Embryonic facial prominence (tissue), 1 donor: ENCODE results near the gene TAPBPL.
"Not testable (repeated sequence)": the region's sequence is repeated elsewhere in the genome, so short reads cannot be mapped to it uniquely, and the experiment has no call there.

Experiments
- DNase-seq: peaks from one replicate; pipeline ENCODE4 v3.0.0-alpha.2; 2016; ENCODE audit errors: extremely low spot score

TAPBPL gene, protein sequence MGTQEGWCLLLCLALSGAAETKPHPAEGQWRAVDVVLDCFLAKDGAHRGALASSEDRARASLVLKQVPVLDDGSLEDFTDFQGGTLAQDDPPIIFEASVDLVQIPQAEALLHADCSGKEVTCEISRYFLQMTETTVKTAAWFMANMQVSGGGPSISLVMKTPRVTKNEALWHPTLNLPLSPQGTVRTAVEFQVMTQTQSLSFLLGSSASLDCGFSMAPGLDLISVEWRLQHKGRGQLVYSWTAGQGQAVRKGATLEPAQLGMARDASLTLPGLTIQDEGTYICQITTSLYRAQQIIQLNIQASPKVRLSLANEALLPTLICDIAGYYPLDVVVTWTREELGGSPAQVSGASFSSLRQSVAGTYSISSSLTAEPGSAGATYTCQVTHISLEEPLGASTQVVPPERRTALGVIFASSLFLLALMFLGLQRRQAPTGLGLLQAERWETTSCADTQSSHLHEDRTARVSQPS

DNA sequence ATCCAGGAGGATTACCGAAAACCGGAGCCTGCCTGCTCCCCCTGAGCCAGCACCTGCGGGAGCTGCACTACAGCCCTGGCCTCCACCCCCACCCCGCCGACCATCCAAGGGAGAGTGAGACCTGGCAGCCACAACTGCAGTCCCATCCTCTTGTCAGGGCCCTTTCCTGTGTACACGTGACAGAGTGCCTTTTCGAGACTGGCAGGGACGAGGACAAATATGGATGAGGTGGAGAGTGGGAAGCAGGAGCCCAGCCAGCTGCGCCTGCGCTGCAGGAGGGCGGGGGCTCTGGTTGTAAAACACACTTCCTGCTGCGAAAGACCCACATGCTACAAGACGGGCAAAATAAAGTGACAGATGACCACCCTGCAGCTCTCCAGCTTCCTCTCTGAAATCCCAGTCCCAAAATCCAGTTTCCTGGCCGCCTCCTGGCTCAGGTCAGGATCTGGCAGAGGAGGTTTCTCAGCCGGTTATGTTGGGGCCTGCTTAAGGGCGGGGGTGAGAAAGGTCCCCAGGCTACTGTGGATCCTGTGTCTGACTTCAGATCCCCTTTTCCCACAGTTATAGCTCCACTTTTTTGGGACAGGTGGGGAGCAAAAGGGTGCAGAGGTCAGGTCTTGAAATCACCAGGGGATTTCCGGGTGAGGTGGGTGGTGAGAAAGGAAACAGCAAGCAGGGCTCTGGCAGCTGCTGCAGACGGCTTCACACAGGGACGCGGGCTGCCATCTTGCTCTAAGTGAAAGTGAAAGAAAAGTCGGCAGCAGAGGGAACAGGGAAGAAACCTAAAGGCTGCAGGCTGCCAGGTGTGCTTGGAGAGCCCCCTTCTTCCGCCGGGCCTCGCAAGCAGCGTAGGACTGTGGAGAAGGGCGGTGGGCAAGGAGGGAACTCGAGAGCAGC is at the start of gene TAPBPL:
Gene TAPBPL (plus strand): TSS at position 695 of the 897 bp plus-strand sequence. CDS start 207 bp downstream, outside the sequence.
- peak; percentile 57 for DNase-seq

DNA sequence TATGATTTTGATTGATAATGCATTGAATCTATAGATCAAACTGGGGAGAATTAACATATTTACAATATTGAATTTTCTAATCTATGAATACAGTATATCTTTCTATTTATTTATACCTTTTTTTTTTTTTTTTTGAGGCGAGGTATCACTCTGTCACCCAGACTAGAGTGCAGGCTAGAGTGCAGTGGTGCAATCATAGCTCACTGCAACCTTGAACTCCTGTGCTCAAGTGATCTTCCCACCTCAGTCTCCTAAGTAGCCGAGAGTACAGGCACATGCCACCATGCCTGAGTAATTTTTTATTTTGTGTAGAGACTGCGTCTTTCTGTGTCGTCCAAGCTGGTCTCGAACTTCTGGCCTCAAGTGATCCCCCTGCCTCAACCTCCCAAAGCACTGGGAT is 47.5 kb upstream of the TAPBPL start:
- no peak for DNase-seq

DNA sequence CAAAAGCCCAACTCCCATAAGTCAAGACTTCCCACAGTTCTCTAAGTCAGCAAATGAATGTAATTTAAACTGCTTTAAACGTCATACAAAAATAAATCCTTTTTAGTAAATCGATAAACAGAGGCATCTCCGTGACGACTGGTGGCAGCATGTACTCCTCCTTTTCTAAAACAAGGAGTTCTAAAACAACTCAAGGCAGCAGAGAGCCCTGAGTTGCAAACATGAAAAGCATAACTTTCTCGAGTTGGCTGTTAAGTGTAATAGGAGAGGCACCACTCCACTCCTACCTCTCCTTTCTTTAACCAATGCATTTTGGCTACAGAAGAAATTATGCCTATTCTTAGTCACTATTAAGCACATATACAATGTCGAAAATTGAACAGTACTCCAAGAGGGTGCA is 45.9 kb upstream of the TAPBPL start:
- DNase-seq, result no peak

DNA sequence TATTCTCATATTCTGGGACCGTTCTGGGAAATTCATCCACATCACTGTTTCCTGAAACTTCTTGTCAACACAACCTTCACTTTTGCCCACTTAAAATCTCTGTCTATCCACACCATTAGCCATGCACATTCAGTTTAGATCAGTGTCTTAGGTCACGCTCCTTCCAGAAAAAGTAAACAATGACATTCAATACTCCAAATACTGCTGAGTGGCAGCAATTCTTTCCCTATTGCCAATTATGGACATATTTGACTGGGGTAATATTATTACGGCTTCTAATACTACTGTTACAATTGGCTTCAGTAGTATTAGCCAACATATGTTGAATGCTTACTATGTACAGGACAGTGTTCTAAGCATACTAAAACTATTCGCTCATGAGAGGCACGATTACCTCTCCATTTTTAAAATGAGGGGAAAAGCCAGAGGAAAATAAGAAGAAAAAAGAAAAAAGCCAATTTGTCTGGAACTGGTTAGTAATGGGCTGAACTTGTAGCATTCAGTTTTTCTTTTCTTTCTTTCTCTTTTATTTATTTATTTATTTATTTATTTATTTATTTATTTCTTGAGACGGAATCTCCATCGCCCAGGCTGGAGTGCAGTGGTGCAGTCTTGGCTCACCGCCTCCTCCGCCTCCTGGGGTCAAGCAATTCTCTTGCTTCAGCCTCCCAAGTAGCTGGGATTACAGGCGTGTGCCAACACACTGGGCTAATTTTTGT is 44.4 kb upstream of the TAPBPL start:
- DNase-seq, result no peak

DNA sequence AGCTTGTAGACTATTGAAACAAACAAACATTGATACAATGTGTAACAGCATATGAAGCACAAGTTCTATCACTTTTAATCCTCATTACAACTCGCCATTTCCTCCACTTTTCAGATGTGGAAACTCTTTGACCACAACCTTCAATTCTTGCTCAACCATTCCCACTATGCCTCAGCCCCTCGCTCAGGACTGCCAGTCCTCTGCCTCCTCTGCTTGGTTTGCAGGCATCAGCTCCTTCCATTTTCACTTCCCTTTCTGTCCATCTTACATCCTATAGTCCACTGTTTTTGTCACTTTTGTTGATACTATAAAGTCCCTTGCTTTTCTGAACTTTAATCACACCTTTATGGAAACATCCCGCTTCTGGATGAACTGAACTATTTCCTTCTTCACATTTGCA is 35.2 kb upstream of the TAPBPL start:
- DNase-seq, result no peak

DNA sequence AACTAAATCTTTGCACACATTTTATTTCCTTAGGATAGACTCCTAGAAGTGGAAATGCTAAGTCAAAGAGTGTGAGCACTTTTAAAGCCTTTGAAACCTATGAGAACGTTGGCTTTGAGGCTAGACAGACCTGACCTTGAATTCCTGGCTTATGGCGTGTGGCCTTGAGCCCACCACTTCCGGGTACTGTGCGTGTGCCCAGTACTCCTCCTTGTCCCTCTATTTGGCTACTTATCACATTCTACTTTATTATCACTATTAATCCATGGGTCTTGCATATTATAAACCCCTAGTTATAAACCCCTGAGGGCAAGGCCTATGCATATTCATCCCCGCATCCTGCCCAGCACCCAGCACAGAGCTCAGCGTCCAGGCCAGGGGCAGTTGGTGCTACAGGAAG is 33.0 kb upstream of the TAPBPL start:
- DNase-seq, result no peak

DNA sequence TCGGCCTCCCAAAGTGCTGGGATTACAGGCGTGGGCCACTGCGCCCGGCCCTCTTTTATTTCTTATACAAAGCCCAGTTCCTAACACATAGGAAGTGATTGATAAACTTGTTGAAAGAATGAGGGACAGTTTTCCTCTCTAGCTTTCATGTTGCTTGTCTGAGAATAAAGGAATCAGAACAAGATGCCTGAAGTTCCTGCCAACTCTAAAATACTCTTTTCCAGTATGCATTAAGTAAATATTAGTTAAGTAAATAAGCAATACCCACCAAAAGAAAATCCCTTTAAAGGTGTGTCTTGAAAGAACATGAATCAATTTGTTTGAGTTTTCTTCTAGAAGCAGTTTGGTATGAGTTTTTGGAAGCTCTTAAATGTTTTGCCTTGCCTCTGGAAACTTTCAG is 31.5 kb upstream of the TAPBPL start:
- DNase-seq, result no peak

DNA sequence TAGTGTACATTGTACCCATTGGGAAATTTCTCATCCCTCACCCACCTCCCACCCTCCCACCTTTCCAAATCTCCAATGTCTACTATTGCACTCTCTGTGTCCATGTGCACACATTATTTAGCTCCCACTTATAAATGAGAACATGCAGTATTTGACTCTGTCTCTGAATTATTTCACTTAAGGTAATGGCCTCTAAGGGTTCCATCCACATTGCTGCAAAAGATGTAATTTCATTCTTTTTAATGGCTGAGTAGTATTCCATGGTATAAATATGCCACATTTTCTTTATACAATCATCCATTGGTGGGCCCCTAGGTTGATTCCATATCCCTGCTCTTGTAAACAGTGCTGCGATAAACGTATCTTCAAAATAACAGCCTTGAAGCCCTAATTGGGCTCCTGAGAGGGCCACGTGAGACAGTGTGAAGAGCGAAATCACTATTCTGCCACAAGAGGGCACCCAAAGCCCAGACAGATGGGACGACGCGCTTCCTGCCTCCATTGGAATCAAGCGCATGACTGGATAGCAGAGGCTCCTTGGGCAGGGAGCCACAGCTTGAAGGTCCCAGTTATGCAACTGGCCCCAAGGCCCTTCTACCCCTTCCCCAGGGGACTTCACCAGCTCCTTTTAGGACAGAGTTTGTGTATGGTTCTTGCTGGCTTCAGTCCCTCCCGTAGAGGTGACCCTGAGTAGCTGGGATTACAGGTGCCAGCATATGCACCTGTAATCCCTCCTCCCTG is 28.4 kb upstream of the TAPBPL start:
- peak; percentile 39 for DNase-seq

DNA sequence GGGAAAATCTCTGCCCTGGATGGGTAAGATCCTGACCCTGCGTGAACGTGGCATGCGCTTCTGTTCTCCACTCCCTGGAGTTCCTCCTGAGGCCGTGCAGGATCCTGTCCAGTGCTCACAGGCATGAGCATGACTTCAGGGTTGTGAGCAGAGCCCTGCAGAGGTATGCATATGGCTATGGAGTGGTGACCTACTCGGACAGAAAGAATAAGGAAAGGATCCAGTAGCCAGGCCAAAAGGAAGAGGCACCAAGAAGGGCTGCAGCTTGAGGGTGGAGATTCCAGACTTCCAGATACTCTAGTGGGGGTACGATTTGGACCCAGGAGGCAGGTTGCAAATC is 27.9 kb upstream of the TAPBPL start:
- DNase-seq, result no peak

DNA sequence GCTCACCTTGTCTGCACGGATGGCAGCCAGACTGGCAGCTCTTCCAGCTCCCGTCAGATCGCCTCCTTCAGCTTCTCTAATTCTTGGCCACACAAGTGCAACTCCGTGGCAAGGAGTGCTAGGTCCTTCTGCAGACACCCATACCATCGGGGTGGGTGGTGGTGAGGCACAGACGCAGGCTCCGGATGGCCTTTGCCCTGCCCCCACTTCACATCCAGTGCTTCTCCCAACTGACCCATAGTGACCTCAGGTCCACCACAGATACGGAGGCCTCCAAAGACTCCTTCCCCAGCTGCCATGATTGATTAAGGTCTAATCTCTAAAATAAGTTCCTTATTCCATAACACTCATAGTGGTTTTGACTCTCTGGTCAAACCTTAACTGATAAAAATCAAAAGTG is 27.0 kb upstream of the TAPBPL start:
- DNase-seq, result no peak

DNA sequence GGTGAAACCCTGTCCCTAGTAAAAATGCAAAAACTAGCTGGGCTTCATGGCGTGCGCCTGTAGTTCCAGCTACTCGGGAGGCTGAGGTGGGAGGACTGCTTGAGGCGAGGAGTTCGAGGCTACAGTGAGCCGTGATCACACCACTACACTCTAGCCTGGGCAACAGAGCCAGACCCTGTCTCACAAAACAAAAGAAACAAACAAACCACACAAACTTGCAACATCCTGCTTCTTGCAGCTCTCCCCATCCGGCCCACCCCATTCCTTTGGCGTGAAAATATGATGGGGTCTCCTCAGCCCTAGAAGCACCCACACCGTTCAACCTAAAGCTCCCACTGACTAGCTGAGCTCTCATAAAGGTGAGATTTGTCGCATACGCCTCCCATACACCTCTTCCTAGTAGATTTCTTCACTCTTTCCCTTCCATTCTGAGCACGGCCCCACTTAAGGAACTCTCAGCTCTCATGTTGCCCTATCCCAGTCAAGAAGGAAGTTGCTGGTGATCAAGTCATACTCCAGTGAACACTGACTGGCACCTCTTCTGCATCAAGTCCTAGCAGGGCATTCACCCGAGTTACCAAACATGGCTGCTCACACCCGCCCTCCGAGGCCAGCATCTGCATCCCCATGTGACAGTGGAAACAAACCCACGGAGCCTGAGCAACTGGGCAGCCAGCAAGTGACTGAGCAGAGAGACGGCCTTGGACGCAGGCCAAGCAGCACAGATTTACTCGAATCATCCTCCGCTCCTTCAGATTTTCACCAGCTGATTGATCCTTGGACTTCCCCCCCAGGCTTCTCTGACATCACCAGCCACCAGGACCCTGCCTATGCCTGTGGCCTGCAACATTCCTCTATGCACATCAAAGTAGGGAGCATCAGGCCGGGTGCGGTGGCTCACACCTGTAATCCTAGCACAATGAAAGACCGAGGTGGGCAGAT is 26.0 kb upstream of the TAPBPL start:
- DNase-seq, result no peak

DNA sequence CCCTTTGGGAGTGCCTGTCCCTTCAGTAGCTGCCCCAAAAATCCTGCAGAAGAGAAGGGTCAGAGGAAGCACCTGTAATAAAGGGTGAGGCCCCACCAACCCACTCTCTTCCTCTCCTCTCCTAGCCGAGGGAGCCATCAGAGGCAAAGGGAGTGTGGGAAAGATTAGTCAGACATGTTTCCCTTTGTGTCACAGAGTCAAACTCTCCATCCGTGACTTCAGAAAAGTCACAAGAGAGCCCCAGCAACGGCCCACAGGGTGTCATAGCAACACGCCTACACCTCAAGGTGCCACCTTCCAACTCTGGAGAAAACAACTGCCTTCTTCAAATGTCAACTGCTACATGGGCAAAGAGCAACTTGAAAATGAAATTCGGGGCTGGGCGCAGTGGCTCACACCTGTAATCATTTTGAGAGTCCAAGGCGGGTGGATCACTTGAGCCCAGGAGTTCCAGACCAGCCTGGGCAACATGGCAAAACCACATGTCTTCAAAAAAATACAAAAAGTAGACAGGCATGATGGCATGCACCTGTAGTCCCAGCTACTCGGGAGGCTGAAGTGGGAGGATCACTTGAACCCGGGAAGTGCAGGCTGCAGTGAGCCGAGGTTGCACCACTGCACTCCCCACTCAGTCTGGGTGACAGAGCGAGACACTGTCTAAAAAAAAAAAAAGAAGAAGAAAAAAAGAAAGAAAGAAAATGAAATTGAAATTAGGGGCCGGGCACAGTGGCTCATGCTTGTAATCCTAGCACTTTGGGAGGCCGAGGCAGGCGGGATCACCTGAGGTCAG is 24.8 kb upstream of the TAPBPL start:
- DNase-seq, result no peak

DNA sequence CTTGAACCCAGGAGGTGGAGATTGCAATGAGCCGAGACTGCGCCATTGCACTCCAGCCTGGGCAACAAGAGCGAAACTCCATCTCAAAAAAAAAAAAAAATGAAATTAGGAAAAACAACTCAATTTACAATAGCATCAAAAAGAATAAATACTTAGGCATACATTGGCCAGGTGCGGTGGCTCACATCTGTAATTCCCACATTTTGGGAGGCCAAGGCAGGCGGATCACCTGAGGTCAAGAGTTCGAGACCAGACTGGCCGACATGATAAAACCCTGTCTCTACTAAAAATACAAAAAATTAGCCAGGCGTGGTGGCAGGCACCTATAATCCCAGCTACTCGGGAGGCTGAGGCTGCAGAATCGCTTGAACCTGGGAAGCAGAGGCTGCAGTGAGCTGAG is 24.0 kb upstream of the TAPBPL start:
- not testable (repeated sequence) for DNase-seq

DNA sequence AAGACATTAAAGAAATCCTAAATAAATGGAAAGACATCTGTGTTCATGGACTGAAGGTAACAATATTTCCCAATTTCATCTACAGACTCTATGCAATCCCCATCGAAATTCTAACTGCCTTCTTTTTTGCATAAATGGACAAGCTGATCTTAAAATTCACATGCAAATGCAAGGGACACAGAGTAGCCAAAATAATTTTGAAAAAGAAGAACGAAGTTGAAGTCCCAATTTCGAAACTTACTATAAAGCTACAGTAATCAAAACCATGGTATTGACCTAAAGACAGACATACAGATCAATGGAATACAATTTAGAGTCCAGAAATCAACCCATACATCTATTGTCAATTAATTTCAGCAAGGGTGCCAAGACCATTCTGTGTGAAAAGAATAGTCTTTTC is 23.5 kb upstream of the TAPBPL start:
- no peak for DNase-seq

DNA sequence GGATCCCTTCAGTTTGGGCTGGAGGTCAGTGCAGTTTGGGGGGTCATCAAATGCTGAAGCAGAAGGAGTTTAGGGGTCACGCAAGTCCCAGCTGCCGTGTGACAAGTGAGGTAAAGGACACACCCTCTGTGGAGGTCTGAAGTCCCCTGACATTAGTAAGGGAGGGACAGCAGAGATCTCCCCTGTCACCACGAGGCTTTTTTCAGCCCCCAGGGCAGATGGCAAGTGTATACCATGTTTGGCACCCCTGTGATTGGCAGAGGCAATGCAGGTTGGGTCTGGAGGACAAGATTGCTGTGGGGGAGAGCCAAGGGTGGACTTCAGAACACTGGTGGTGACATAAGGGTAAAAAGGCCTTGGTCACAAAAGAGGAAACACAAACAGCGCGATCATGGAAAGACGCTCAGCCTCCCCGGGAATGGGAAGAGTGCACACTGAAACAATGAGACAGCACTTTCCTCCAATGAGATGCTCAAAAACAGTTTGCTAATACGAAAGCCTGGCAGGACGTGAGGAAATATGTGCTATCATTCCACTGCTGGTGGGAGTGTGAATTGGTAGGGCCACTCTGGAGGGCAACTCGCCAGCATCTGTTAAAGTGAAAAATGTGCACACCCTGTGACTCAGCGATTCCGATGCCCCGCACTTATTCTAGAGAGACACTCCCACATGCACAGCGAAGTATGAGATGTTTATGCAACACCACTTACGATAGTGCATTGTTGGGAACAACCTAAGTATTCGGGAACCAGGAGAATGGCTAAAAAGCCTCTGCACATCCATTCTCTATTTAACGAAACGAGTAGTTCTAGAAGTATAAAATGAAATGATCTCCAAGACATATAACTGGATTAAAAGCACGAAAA is 21.5 kb upstream of the TAPBPL start:
- no peak for DNase-seq

DNA sequence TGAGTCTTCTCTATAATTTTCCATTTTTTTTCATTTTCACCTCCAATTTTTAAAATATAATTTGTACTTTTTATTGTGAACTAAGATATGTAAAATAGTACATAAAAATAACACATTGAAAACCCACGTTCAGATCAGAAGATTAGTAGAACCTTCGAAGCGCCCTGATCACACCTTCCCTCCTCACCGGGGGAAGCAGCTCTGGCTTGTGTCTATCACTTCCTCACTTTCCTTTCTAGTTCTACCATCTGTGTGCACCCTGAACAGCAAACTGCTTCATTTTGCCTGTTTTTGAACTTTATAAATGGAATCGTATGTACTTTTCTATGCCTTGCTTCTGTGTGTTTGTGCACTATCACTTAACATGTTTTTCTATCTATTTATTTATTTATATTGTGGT is 18.9 kb upstream of the TAPBPL start:
- no peak for DNase-seq

DNA sequence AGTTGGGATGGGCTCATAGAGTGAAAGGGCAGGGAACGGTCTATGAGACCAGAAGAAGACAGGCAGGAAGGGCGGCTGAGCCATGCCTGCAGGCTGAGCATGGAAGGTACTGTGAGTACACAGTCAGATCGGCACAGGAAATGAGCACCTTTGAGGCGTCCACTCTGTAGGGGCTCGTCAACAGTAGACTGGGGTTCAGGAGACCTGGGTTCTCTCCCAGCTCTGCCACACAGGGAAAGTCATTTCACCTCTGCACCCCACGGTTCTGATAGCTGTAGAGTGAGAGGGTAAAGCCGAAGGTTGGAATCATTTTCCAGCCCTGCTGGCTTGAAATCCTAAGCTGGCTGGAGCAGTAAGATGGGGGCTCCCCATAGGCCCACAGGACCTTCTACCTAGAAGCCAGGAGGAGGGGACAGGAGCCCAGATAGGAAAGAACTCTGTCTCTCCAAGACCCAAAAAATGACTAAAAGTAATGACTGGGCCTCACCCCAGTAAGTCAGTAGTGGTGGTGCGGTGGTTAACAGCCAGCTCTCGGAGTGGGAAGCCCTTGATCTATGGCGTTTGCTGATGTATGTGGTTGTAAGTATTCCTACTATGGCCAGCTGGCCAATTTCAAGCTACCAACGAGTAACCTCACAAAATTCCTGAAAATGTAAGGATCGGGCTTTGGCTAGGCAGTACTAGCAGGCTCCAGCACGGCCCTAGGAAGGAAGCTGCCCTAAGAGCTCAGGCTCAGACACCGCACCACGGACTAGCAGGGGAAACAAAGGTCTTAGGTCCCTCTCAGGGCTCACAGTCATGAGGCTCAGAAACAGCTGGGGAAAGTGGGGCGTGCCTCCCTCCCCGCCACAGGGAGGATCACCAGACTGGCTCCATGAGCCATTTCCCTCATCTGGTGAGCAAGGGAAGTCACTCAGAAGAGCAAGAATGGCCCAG is 17.4 kb upstream of the TAPBPL start:
- DNase-seq, result no peak
